NT2/D1 (cell line): ENCODE measurements around the gene CRYGB.

Source experiments
- YY1 ChIP-seq: IDR thresholded peaks from 2 replicates; pipeline ENCODE4 v1.6.1; 2011; ENCODE audit not compliant: insufficient read length, insufficient read depth
- ZNF274 ChIP-seq: IDR thresholded peaks from 2 replicates; pipeline ENCODE4 v1.6.1; 2011; ENCODE audit warnings: mild to moderate bottlenecking, low read depth, low read length

- no peak for TF ChIP-seq YY1
- TF ChIP-seq ZNF274 = no peak
Measured at GRCh38 chr2:208142240-208142924, 3.6 kb downstream of the CRYGB start.
